ENCODE results near the gene MIA.
"Not testable (repeated sequence)": the region's sequence is repeated elsewhere in the genome, so short reads cannot be mapped to it uniquely, and the experiment has no call there.

Gene MIA

DNA sequence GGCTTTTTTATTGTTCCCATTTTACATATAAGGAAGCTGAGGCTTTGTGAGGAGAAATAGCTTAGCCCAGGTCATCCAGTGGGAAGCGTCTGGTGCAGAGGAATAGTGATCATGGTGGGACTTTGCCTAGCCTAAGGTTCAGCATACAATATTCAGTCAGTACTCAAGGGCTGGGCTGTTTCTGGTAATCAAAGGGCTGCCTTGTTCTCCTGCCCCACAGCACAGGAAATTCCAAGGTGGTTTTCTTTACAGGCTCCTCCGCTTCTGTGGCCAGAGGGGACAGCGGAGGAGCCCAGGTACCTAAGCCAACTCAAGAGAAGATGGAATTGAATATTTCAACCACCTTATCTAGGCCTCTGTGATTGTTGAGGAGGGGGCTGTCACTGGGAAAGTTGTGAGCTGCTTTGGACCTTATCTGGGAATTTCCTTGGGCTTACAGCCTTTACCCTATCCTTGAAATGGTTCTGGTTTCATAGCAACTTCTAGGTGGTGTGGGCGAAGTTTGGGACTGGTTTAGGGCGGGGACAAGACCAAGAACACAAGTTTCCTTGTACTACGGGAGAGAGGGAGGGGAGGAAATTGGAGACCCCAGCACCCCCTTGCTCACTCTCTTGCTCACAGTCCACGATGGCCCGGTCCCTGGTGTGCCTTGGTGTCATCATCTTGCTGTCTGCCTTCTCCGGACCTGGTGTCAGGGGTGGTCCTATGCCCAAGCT lies at the start of gene MIA:
Gene MIA, plus strand, starts transcription at position 606 of the 716 bp plus-strand sequence. Its CDS starts 22 bp downstream, at position 628.
- Histone ChIP-seq H3K79me2 (ENCODE audit: low read length) (no peaks in the 10 kb centered on the region), H2AFZ (ENCODE audit: low read length) (no peak within 1 kb of the TSS), H3K4me1 (ENCODE audit: low read length) (peaks cover 12% of the 10 kb centered on the region), H3K9me2 (replicated peaks; ENCODE audit: insufficient read depth, low read length) (no peaks in the 10 kb centered on the region), H3F3A (ENCODE audit: insufficient read depth, low read length) (peaks cover 14% of the 10 kb centered on the region), H3K27me3 (replicated peaks; ENCODE audit: insufficient read depth, low read length) (peaks cover 30% of the 10 kb centered on the region), H3K9ac (ENCODE audit: low read length) (no peak within 1 kb of the TSS), H3K27ac (ENCODE audit: low read length) (no peak within 1 kb of the TSS), H3K36me3 (replicated peaks; ENCODE audit: insufficient read depth, low read length) (no peaks in the 10 kb centered on the region), H3K4me3 (ENCODE audit: low read length) (no peak within 1 kb of the TSS), H3K4me2 (ENCODE audit: low read depth, low read length) (no peak within 1 kb of the TSS), H4K20me1 (ENCODE audit: insufficient read depth, low read length) (peaks cover 7% of the 10 kb centered on the region), H3K9me3 (replicated peaks; ENCODE audit: insufficient read depth, low read length) (no peaks in the 10 kb centered on the region)
- no peak for DNase-seq
- no peak for TF ChIP-seq EZH2phosphoT487 (IDR thresholded peaks at IDR 0.05; ENCODE audit: low read length)
- TF ChIP-seq EZH2 (optimal IDR thresholded peaks at IDR 0.05; ENCODE audit: low read depth, low read length) = no peak
- TF ChIP-seq, protein P1, sequence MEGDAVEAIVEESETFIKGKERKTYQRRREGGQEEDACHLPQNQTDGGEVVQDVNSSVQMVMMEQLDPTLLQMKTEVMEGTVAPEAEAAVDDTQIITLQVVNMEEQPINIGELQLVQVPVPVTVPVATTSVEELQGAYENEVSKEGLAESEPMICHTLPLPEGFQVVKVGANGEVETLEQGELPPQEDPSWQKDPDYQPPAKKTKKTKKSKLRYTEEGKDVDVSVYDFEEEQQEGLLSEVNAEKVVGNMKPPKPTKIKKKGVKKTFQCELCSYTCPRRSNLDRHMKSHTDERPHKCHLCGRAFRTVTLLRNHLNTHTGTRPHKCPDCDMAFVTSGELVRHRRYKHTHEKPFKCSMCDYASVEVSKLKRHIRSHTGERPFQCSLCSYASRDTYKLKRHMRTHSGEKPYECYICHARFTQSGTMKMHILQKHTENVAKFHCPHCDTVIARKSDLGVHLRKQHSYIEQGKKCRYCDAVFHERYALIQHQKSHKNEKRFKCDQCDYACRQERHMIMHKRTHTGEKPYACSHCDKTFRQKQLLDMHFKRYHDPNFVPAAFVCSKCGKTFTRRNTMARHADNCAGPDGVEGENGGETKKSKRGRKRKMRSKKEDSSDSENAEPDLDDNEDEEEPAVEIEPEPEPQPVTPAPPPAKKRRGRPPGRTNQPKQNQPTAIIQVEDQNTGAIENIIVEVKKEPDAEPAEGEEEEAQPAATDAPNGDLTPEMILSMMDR (IDR thresholded peaks at IDR 0.05; ENCODE audit: low read length) = no peak

DNA sequence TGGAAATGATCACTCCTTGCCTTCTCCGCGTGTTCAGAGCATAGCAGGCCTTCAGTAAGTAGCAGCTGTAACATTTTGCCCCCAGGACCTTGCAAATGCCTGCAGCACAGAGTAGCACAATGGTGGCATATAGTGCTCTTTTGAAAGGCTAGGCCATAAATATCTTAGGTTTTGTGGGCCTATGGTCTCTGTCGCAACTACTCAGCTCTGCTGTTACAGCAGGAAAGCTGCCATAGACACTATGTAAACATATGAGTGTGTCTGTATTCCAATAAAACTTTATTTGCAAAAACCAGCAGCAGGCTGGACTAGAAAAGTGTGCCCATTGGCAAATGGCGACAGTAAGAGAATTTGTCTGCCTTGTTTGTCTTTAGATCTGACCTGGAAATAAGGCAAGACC lies 49.0 kb upstream of the MIA start:
- Histone ChIP-seq H2AFZ (ENCODE audit: low read length) (no peak overlapping the region), H3K9me3 (replicated peaks; ENCODE audit: insufficient read depth, low read length) (no peaks in the 10 kb centered on the region), H3K27me3 (replicated peaks; ENCODE audit: insufficient read depth, low read length) (no peaks in the 10 kb centered on the region), H3K4me3 (ENCODE audit: low read length) (no peak overlapping the region), H3K27ac (ENCODE audit: low read length) (no peak overlapping the region), H3F3A (ENCODE audit: insufficient read depth, low read length) (no peaks in the 10 kb centered on the region), H4K20me1 (ENCODE audit: insufficient read depth, low read length) (no peaks in the 10 kb centered on the region), H3K9ac (ENCODE audit: low read length) (no peak overlapping the region), H3K9me2 (replicated peaks; ENCODE audit: insufficient read depth, low read length) (no peaks in the 10 kb centered on the region), H3K4me1 (ENCODE audit: low read length) (no peaks in the 10 kb centered on the region), H3K79me2 (ENCODE audit: low read length) (no peaks in the 10 kb centered on the region), H3K4me2 (ENCODE audit: low read depth, low read length) (no peak overlapping the region), H3K36me3 (replicated peaks; ENCODE audit: insufficient read depth, low read length) (no peaks in the 10 kb centered on the region)
- DNase-seq = no peak
- TF ChIP-seq EZH2phosphoT487 (IDR thresholded peaks at IDR 0.05; ENCODE audit: low read length) (no peak), EZH2 (optimal IDR thresholded peaks at IDR 0.05; ENCODE audit: low read depth, low read length) (no peak)
- TF ChIP-seq, protein P1 (IDR thresholded peaks at IDR 0.05; ENCODE audit: low read length) = no peak

DNA sequence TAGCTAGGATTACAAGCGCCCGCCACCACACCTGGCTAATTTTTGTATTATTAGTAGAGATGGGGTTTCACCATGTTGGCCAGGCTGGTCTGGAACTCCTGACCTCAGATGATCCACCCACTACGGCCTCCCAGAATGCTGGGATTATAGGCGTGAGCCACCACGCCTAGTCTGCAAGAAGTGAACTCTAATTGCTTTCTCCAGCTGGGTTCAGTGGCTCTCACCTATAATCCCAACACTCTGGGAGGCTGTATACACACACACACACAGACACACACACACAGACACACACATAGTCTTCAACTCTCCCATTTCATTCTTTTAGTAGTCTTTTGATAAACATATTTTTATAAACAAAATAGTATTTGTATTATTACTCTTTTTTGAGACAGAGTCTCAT lies 45.3 kb upstream of the MIA start:
- H3F3A ChIP-seq (ENCODE audit: insufficient read depth, low read length); H4K20me1 ChIP-seq (ENCODE audit: insufficient read depth, low read length); H3K27ac ChIP-seq (ENCODE audit: low read length); DNase-seq; H3K9me2 ChIP-seq (replicated peaks; ENCODE audit: insufficient read depth, low read length); H3K4me1 ChIP-seq (ENCODE audit: low read length); H3K27me3 ChIP-seq (replicated peaks; ENCODE audit: insufficient read depth, low read length); H3K4me2 ChIP-seq (ENCODE audit: low read depth, low read length); H3K79me2 ChIP-seq (ENCODE audit: low read length); H3K9ac ChIP-seq (ENCODE audit: low read length); H3K4me3 ChIP-seq (ENCODE audit: low read length); H3K36me3 ChIP-seq (replicated peaks; ENCODE audit: insufficient read depth, low read length); H2AFZ ChIP-seq (ENCODE audit: low read length); H3K9me3 ChIP-seq (replicated peaks; ENCODE audit: insufficient read depth, low read length): not testable (repeated sequence)

DNA sequence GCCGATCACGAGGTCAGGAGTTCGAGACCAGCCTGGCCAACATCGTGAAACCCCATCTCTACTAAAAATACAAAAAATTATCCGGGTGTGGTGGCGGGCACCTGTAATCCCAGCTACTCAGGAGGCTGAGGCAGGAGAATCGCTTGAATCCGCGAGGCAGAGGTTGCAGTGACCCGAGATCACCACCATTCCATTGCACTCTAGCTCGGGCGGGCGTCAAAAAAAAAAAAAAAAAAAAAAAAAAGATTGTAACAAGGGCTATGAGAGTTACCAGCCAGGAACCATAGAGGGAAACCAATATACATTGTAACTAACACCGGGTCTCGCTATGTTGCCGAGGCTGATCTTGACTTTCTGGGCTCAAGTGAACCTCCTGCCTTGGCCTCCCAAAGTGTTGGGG lies 43.0 kb upstream of the MIA start:
- not testable (repeated sequence) for H3F3A ChIP-seq (ENCODE audit: insufficient read depth, low read length); H3K4me2 ChIP-seq (ENCODE audit: low read depth, low read length); H3K4me1 ChIP-seq (ENCODE audit: low read length); H3K9ac ChIP-seq (ENCODE audit: low read length); H3K4me3 ChIP-seq (ENCODE audit: low read length); H3K9me3 ChIP-seq (replicated peaks; ENCODE audit: insufficient read depth, low read length); H3K27ac ChIP-seq (ENCODE audit: low read length); H3K36me3 ChIP-seq (replicated peaks; ENCODE audit: insufficient read depth, low read length); H3K9me2 ChIP-seq (replicated peaks; ENCODE audit: insufficient read depth, low read length); H3K79me2 ChIP-seq (ENCODE audit: low read length); DNase-seq; H3K27me3 ChIP-seq (replicated peaks; ENCODE audit: insufficient read depth, low read length); H4K20me1 ChIP-seq (ENCODE audit: insufficient read depth, low read length); H2AFZ ChIP-seq (ENCODE audit: low read length)

All from MM.1S (cell line).